T-cell (primary cell): ENCODE results near the gene NOD2. TPM values are rescaled to one million over a fixed set of nuclear protein-coding genes. Genes with fewer than 3 reads are reported as not detected.

ENCODE experiments used
- ATAC-seq, 4 experiments: fragments of 200-7000 bp in 3 of 4; fragments of 150-1000 bp in 1 of 4; cut with Tn5 transposase; replicated peaks in 1 of 4; 1 replicate in 3 of 4; 2 replicates in 1 of 4; pipeline ENCODE4 v1.10.0; 2021; ENCODE audit warnings: moderate library complexity in 3 of 4, mild to moderate bottlenecking in 2 of 4, moderate number of reproducible peaks in 1 of 4
- CTCF ChIA-PET, 2 donors: fragments of 300-600 bp; sonication (Branson Sonifier 250); formaldehyde crosslinking; loops; one replicate each; lab custom pipeline; 2022; ENCODE audit warnings: antibody characterized with exemption in 2 of 2; lab: Charles Lee
- POLR2A ChIA-PET, 2 donors: fragments of 300-600 bp; sonication (Branson Sonifier 250); formaldehyde crosslinking; loops; one replicate each; lab custom pipeline; 2022; ENCODE audit warnings: antibody characterized with exemption in 2 of 2; lab: Charles Lee
- DNase-seq, 35 experiments: peaks; one replicate each; pipeline versions ENCODE4 v3.0.0 to v3.0.0-alpha.2; 2013 to 2023
- H3K27ac ChIP-seq: one replicate; pipeline ENCODE4 v1.5.1; 2013; ENCODE audit warnings: low read length
- H3K27me3 ChIP-seq, 2 experiments: replicated peaks in 1 of 2; 1 replicate in 1 of 2; 2 replicates in 1 of 2; pipeline versions ENCODE4 v1.6.1 to v1.7.0; 2013; ENCODE audit warnings: low read length in 1 of 2, mixed read lengths in 1 of 2; ENCODE audit not compliant: control insufficient read depth in 2 of 2, insufficient read depth in 2 of 2; ENCODE audit errors: extremely low read depth in 1 of 2
- H3K36me3 ChIP-seq, 2 donors: 1 replicate in 1 of 2; 2 replicates in 1 of 2; pipeline versions ENCODE4 v1.6.1 to v1.7.0; 2013; ENCODE audit warnings: low read length in 1 of 2; ENCODE audit not compliant: control insufficient read depth in 2 of 2, insufficient read depth in 1 of 2; ENCODE audit errors: extremely low read depth in 1 of 2
- H3K4me1 ChIP-seq, 2 experiments: 1 replicate in 1 of 2; 2 replicates in 1 of 2; pipeline versions ENCODE4 v1.6.1 to v1.7.0; 2013; ENCODE audit warnings: low read length in 2 of 2, mixed read lengths in 1 of 2; ENCODE audit not compliant: insufficient read depth in 2 of 2, control insufficient read depth in 1 of 2; ENCODE audit errors: extremely low read depth in 1 of 2
- H3K4me3 ChIP-seq, 2 donors: 1 replicate in 1 of 2; 2 replicates in 1 of 2; pipeline versions ENCODE4 v1.5.1 to v1.7.0; 2013; ENCODE audit warnings: mild to moderate bottlenecking in 2 of 2, low read length in 1 of 2, moderate library complexity in 1 of 2; ENCODE audit not compliant: control insufficient read depth in 1 of 2; ENCODE audit errors: extremely low read depth in 1 of 2
- H3K9me3 ChIP-seq: 2 replicates; pipeline ENCODE4 v1.7.0; 2013
- H3K27ac Mint-ChIP-seq, 2 donors: one replicate each; pipeline ENCODE4 v1.8.0; 2020 to 2021; ENCODE audit warnings: mild to moderate bottlenecking in 2 of 2, mixed read lengths in 2 of 2
- H3K27me3 Mint-ChIP-seq, 2 donors: one replicate each; pipeline ENCODE4 v1.8.0; 2021 to 2022; ENCODE audit warnings: mixed read lengths in 2 of 2
- H3K36me3 Mint-ChIP-seq: one replicate; pipeline ENCODE4 v1.8.0; 2021; ENCODE audit warnings: mixed read lengths
- H3K4me1 Mint-ChIP-seq, 3 donors: one replicate each; pipeline ENCODE4 v1.8.0; 2020 to 2022; ENCODE audit warnings: mixed read lengths in 3 of 3, mild to moderate bottlenecking in 1 of 3
- H3K4me3 Mint-ChIP-seq, 3 donors: one replicate each; pipeline ENCODE4 v1.8.0; 2020 to 2022; ENCODE audit warnings: mild to moderate bottlenecking in 3 of 3, mixed read lengths in 3 of 3, moderate library complexity in 3 of 3
- H3K9me3 Mint-ChIP-seq, 3 donors: one replicate each; pipeline ENCODE4 v1.8.0; 2020 to 2022; ENCODE audit warnings: mixed read lengths in 3 of 3
- WGBS: methylation state at CpG from one replicate; pipeline ENCODE4 v1.1.5; 2013; ENCODE audit warnings: missing lambda C conversion rate; ENCODE audit not compliant: insufficient coverage; 5-methylcytosine and 5-hydroxymethylcytosine counted together
- total RNA-seq, 35 experiments: library from RNA in 6 of 35; stranded (reverse) in 6 of 35; fragments of 120-200 nt in 1 of 35; gene quantifications; one replicate each; pipeline versions ENCODE4 v1.2.1 to v1.2.4 and lab custom pipeline; 2013 to 2026

Gene NOD2
- 1 to 10 TPM; 2.4 to 7.6 (median 3.1) TPM for total RNA-seq
- 5.5 TPM for total RNA-seq (2013)
- 6.5 to 36.5 (median 12.1) reads per million in 29 experiments for total RNA-seq (lab: John Stamatoyannopoulos, UW)

- peak in 11 of 35 experiments; percentile 26 to 61 (median 31) for DNase-seq
- Histone ChIP-seq H3K36me3 (no peaks in the 10 kb centered on the region), H3K4me1 (peaks cover 7 to 54% of the 10 kb centered on the region in 2 experiments), H3K4me3 (peak within 1 kb of the TSS; percentile 61 to 69), H3K27me3 (peaks cover 0 to 7% of the 10 kb centered on the region in 2 experiments), H3K9me3 (no peaks in the 10 kb centered on the region), H3K27ac (no peak within 1 kb of the TSS)
- 24% methylated on average over 54 of the region's 56 CpGs for WGBS
- Mint-ChIP-seq H3K27ac (peak within 1 kb of the TSS; percentile 65 to 74), H3K9me3 (no peaks in the 10 kb centered on the region), H3K36me3 (no peaks in the 10 kb centered on the region), H3K4me1 (peaks cover 50 to 60% (median 55%) of the 10 kb centered on the region in 3 donors), H3K27me3 (no peaks in the 10 kb centered on the region), H3K4me3 (peak within 1 kb of the TSS; percentile 75 to 85 (median 82))
- peak; percentile 63 to 74 (median 68) for ATAC-seq
- ChIA-PET CTCF (interaction anchor here in 1 of 2 donors (0.6 kb wide), 1 partner anchor 47 kb away, joined by 5 read pairs; no protein-coding TSS in a partner anchor), POLR2A (interaction anchor here in 1 of 2 donors (0.6 kb wide), 1 partner anchor 560 kb away, joined by 6 read pairs; no protein-coding TSS in a partner anchor)
These were observed at the start of gene NOD2 for GRCh38 chr16:50692999-50693781. TSS of gene NOD2 (plus strand) at chr16:50693606. CDS start at chr16:50699496, 5,890 bp downstream.

GRCh38 chr16:50644245-50644644, 49.2 kb upstream of the NOD2 start:
- Mint-ChIP-seq H3K27ac (no peak overlapping the region), H3K27me3 (no peaks in the 10 kb centered on the region), H3K4me1 (peaks cover 5 to 10% (median 5%) of the 10 kb centered on the region in 3 donors), H3K9me3 (no peaks in the 10 kb centered on the region), H3K4me3 (no peak overlapping the region), H3K36me3 (peaks cover 4% of the 10 kb centered on the region)
- Histone ChIP-seq H3K4me1 (no peaks in the 10 kb centered on the region), H3K36me3 (no peaks in the 10 kb centered on the region), H3K27ac (no peak overlapping the region), H3K4me3 (no peak overlapping the region), H3K27me3 (peaks cover 0 to 16% of the 10 kb centered on the region in 2 experiments), H3K9me3 (no peaks in the 10 kb centered on the region)
- DNase-seq: no peak
- ChIA-PET CTCF (interaction anchor here (0.9 to 1.0 kb wide), 5 partner anchors 33 to 434 kb away, joined by 3 to 8 read pairs (median 3); no protein-coding TSS in a partner anchor), POLR2A (no interaction called here)
- ATAC-seq: no peak
- 88% methylated on average over 5 of the region's 5 CpGs for WGBS

GRCh38 chr16:50644729-50645128, 48.7 kb upstream of the NOD2 start:
- Histone ChIP-seq H3K4me3 (no peak overlapping the region), H3K27me3 (peaks cover 0 to 13% of the 10 kb centered on the region in 2 experiments), H3K4me1 (no peaks in the 10 kb centered on the region), H3K9me3 (no peaks in the 10 kb centered on the region), H3K36me3 (no peaks in the 10 kb centered on the region), H3K27ac (no peak overlapping the region)
- 48% methylated on average over 3 of the region's 6 CpGs for WGBS
- ChIA-PET POLR2A (no interaction called here), CTCF (interaction anchor here (0.6 to 1.1 kb wide), 10 partner anchors 21 to 620 kb away, joined by 3 to 8 read pairs (median 3); partner anchors contain the start of gene CNEP1R1 (in 1 of the 2))
- ATAC-seq (peak in 3 of 4 experiments; percentile 78 to 85 (median 79)), DNase-seq (peak in 24 of 35 experiments; percentile 14 to 61 (median 38))
- Mint-ChIP-seq H3K27ac (no peak overlapping the region), H3K9me3 (no peaks in the 10 kb centered on the region), H3K27me3 (no peaks in the 10 kb centered on the region), H3K4me3 (no peak overlapping the region), H3K4me1 (peaks cover 5 to 7% (median 5%) of the 10 kb centered on the region in 3 donors), H3K36me3 (peaks cover 7% of the 10 kb centered on the region)

- ATAC-seq (no peak), DNase-seq (no peak)
- Mint-ChIP-seq H3K9me3 (no peaks in the 10 kb centered on the region), H3K4me3 (no peak overlapping the region), H3K27me3 (no peaks in the 10 kb centered on the region), H3K27ac (no peak overlapping the region), H3K36me3 (peaks cover 11% of the 10 kb centered on the region), H3K4me1 (peaks cover 5 to 7% (median 5%) of the 10 kb centered on the region in 3 donors)
- Histone ChIP-seq H3K27ac (no peak overlapping the region), H3K36me3 (no peaks in the 10 kb centered on the region), H3K4me3 (no peak overlapping the region), H3K4me1 (no peaks in the 10 kb centered on the region), H3K9me3 (no peaks in the 10 kb centered on the region), H3K27me3 (peaks cover 0 to 15% of the 10 kb centered on the region in 2 experiments)
- ChIA-PET CTCF (interaction anchor here in 1 of 2 donors (0.6 to 1.1 kb wide), 5 partner anchors 48 to 323 kb away, joined by 3 to 6 read pairs (median 4); no protein-coding TSS in a partner anchor), POLR2A (no interaction called here)
- WGBS: 86% methylated on average over 13 of the region's 20 CpGs
These were observed 47.7 kb upstream of the NOD2 start for GRCh38 chr16:50645563-50646220.

- ChIA-PET CTCF (interaction anchor here in 1 of 2 donors (0.6 to 0.7 kb wide), 3 partner anchors 47 to 323 kb away, joined by 4 to 6 read pairs (median 5); no protein-coding TSS in a partner anchor), POLR2A (no interaction called here)
- 83% methylated on average over 8 of the region's 8 CpGs for WGBS
These were observed 47.1 kb upstream of the NOD2 start for GRCh38 chr16:50646345-50646744.

More at GRCh38 chr16:50646345-50646744, 47.1 kb upstream of the NOD2 start:
- Mint-ChIP-seq H3K4me3 (no peak overlapping the region), H3K27ac (no peak overlapping the region), H3K27me3 (no peaks in the 10 kb centered on the region), H3K4me1 (peaks cover 5 to 7% (median 5%) of the 10 kb centered on the region in 3 donors), H3K9me3 (no peaks in the 10 kb centered on the region), H3K36me3 (peaks cover 11% of the 10 kb centered on the region)
- H3K27me3 ChIP-seq: peaks cover 0 to 13% of the 10 kb centered on the region in 2 experiments
- DNase-seq (no peak), ATAC-seq (no peak)
- H3K9me3 ChIP-seq: no peaks in the 10 kb centered on the region
- no peaks in the 10 kb centered on the region for H3K36me3 ChIP-seq
- H3K4me1 ChIP-seq: no peaks in the 10 kb centered on the region
- no peak overlapping the region for H3K27ac ChIP-seq
- H3K4me3 ChIP-seq: no peak overlapping the region
